Endothelial cell (in vitro differentiated cells): ENCODE results near the gene EMC9. TPM values are rescaled to one million over a fixed set of nuclear protein-coding genes. Genes with fewer than 3 reads are reported as not detected.

Source experiments
- DNase-seq: peaks from one replicate; pipeline ENCODE4 v3.0.0; 2021; ENCODE audit warnings: low spot score
- H3K27ac Mint-ChIP-seq: one replicate; pipeline ENCODE4 v1.8.0; 2021; ENCODE audit warnings: mixed read lengths, inconsistent platforms; ENCODE audit not compliant: unreplicated experiment
- H3K27me3 Mint-ChIP-seq: one replicate; pipeline ENCODE4 v1.8.0; 2021; ENCODE audit warnings: mild to moderate bottlenecking, moderate library complexity, mixed read lengths, inconsistent platforms; ENCODE audit not compliant: unreplicated experiment
- H3K36me3 Mint-ChIP-seq: one replicate; pipeline ENCODE4 v1.8.0; 2021; ENCODE audit warnings: mild to moderate bottlenecking, low read depth, mixed read lengths, inconsistent platforms; ENCODE audit not compliant: unreplicated experiment
- H3K4me1 Mint-ChIP-seq: one replicate; pipeline ENCODE4 v1.8.0; 2021; ENCODE audit warnings: mild to moderate bottlenecking, mixed read lengths, inconsistent platforms; ENCODE audit not compliant: unreplicated experiment
- H3K4me3 Mint-ChIP-seq: one replicate; pipeline ENCODE4 v1.8.0; 2021; ENCODE audit warnings: mild to moderate bottlenecking, mixed read lengths, inconsistent platforms; ENCODE audit not compliant: unreplicated experiment
- H3K9me3 Mint-ChIP-seq: one replicate; pipeline ENCODE4 v1.8.0; 2021; ENCODE audit warnings: mixed read lengths, inconsistent platforms; ENCODE audit not compliant: unreplicated experiment
- CTCF ChIP-seq: fragments of 200-600 bp; sonication (generic); IDR thresholded peaks from one replicate; pipeline ENCODE4 v1.5.0; 2021; ENCODE audit warnings: antibody characterized with exemption; ENCODE audit not compliant: unreplicated experiment
- total RNA-seq: library from RNA; stranded (reverse); fragmentation: NEBNext Ultra II Directional; extraction: Animal tissue kit (Norgen Biotek cat#: 25700); gene quantifications from one replicate; pipeline ENCODE4 v1.2.1, GENCODE V29; 2021; ENCODE audit not compliant: unreplicated experiment

EMC9 gene
- total RNA-seq, 1 donor from 2014 or later: 16.7 TPM

GRCh38 chr14:24188251-24189058 lies 47.1 kb upstream of the EMC9 start, which contains the start of gene IPO4:
TSS of gene IPO4 (minus strand) at chr14:24188816. CDS start at chr14:24188787, 29 bp downstream.
- DNase-seq: peak; percentile 88
- TF ChIP-seq CTCF: no peak
- H3K36me3 Mint-ChIP-seq: peaks cover 34% of the 10 kb centered on the region
- peaks cover 11% of the 10 kb centered on the region for H3K4me1 Mint-ChIP-seq
- H3K27ac Mint-ChIP-seq: peak within 1 kb of the TSS; percentile 79
- H3K27me3 Mint-ChIP-seq: peaks cover 24% of the 10 kb centered on the region
- peak within 1 kb of the TSS; percentile 90 for H3K4me3 Mint-ChIP-seq
- H3K9me3 Mint-ChIP-seq: no peaks in the 10 kb centered on the region

DNA sequence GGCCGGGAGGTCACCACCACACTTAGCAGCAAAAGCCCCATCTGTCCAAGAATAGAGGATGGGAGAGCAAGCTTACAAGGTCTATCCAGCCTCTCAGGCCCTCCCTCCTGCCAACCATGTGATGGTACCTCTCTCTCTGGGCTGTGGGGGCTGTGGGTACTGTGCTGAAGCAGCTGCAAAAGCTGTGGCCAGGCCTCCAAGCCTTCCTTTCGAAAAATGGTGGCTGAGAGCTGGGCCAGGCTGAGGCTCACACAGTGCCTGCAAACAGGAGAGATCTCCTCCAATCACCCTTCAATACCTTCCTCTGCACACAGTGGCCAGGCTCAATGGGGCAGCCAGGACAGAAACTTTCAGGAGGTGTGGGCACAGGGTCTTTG lies 46.1 kb upstream of the EMC9 start:
- no peak overlapping the region for H3K27ac Mint-ChIP-seq
- peaks cover 33% of the 10 kb centered on the region for H3K36me3 Mint-ChIP-seq
- peak overlapping the region; percentile 90 for H3K4me3 Mint-ChIP-seq

GRCh38 chr14:24186831-24187538 lies 45.6 kb upstream of the EMC9 start:
- Mint-ChIP-seq H3K4me1 (peaks cover 14% of the 10 kb centered on the region), H3K9me3 (no peaks in the 10 kb centered on the region), H3K4me3 (peak overlapping the region; percentile 73), H3K27me3 (peaks cover 20% of the 10 kb centered on the region), H3K27ac (no peak overlapping the region), H3K36me3 (peaks cover 33% of the 10 kb centered on the region)
- no peak for TF ChIP-seq CTCF
- DNase-seq: no peak

More for the DNA sequence above, 46.1 kb upstream of the EMC9 start:
- H3K4me1 Mint-ChIP-seq: peaks cover 13% of the 10 kb centered on the region
- no peaks in the 10 kb centered on the region for H3K9me3 Mint-ChIP-seq
- peaks cover 22% of the 10 kb centered on the region for H3K27me3 Mint-ChIP-seq
- no peak for DNase-seq
- TF ChIP-seq CTCF: no peak

- Mint-ChIP-seq H3K4me1 (peaks cover 18% of the 10 kb centered on the region), H3K27ac (no peak overlapping the region), H3K27me3 (peaks cover 23% of the 10 kb centered on the region), H3K36me3 (peaks cover 31% of the 10 kb centered on the region), H3K9me3 (no peaks in the 10 kb centered on the region), H3K4me3 (no peak overlapping the region)
- DNase-seq: no peak
- no peak for TF ChIP-seq CTCF
Observed at GRCh38 chr14:24185741-24186140, 44.4 kb upstream of the EMC9 start.

- H3K9me3 Mint-ChIP-seq: no peaks in the 10 kb centered on the region
- DNase-seq: no peak
- no peak for TF ChIP-seq CTCF
- no peak overlapping the region for H3K4me3 Mint-ChIP-seq
- H3K4me1 Mint-ChIP-seq: peaks cover 19% of the 10 kb centered on the region
- H3K36me3 Mint-ChIP-seq: peaks cover 32% of the 10 kb centered on the region
- H3K27ac Mint-ChIP-seq: no peak overlapping the region
- H3K27me3 Mint-ChIP-seq: peaks cover 25% of the 10 kb centered on the region
Observed at GRCh38 chr14:24185026-24185425, 43.6 kb upstream of the EMC9 start.
